IPS-18a (cell line): ENCODE measurements around the gene SIK2.

ENCODE experiments used
- H3K27ac ChIP-seq: one replicate; pipeline ENCODE4 v1.5.1; 2013; ENCODE audit warnings: low read length
- H3K27me3 ChIP-seq: one replicate; pipeline ENCODE4 v1.6.1; 2013; ENCODE audit warnings: mild to moderate bottlenecking, low read length; ENCODE audit not compliant: control insufficient read depth, insufficient read depth
- H3K36me3 ChIP-seq: one replicate; pipeline ENCODE4 v1.6.1; 2013; ENCODE audit warnings: low read depth, low read length; ENCODE audit not compliant: control insufficient read depth
- H3K4me1 ChIP-seq: one replicate; pipeline ENCODE4 v1.6.1; 2013; ENCODE audit warnings: low read depth, low read length; ENCODE audit not compliant: control insufficient read depth
- H3K4me3 ChIP-seq: one replicate; pipeline ENCODE4 v1.5.1; 2013; ENCODE audit warnings: low read length
- H3K9ac ChIP-seq: one replicate; pipeline ENCODE4 v1.6.1; 2013; ENCODE audit warnings: mild to moderate bottlenecking, low read length, moderate library complexity
- H3K9me3 ChIP-seq: one replicate; pipeline ENCODE4 v1.6.1; 2013; ENCODE audit warnings: low read depth, low read length; ENCODE audit not compliant: control insufficient read depth

Gene SIK2

GRCh38 chr11:111631024-111631665 lies 28.9 kb downstream of the SIK2 start:
- no peaks in the 10 kb centered on the region for H3K27me3 ChIP-seq
- H3K36me3 ChIP-seq, result no peaks in the 10 kb centered on the region
- peaks cover 3% of the 10 kb centered on the region for H3K4me1 ChIP-seq
- no peak overlapping the region for H3K27ac ChIP-seq
- no peak overlapping the region for H3K9ac ChIP-seq
- no peaks in the 10 kb centered on the region for H3K9me3 ChIP-seq
- H3K4me3 ChIP-seq, result no peak overlapping the region

- H3K36me3 ChIP-seq, result no peaks in the 10 kb centered on the region
- H3K9me3 ChIP-seq, result no peaks in the 10 kb centered on the region
- peaks cover 3% of the 10 kb centered on the region for H3K4me1 ChIP-seq
- no peak overlapping the region for H3K9ac ChIP-seq
- H3K4me3 ChIP-seq, result no peak overlapping the region
- no peaks in the 10 kb centered on the region for H3K27me3 ChIP-seq
- H3K27ac ChIP-seq, result no peak overlapping the region
Observed at GRCh38 chr11:111631666-111632039, 29.4 kb downstream of the SIK2 start.

- H3K27ac ChIP-seq, result no peak overlapping the region
- no peaks in the 10 kb centered on the region for H3K9me3 ChIP-seq
- no peaks in the 10 kb centered on the region for H3K36me3 ChIP-seq
- H3K4me3 ChIP-seq, result no peak overlapping the region
- no peaks in the 10 kb centered on the region for H3K27me3 ChIP-seq
- H3K9ac ChIP-seq, result no peak overlapping the region
- peaks cover 3% of the 10 kb centered on the region for H3K4me1 ChIP-seq
Observed at GRCh38 chr11:111632516-111633220, 30.4 kb downstream of the SIK2 start.

GRCh38 chr11:111633248-111633647 lies 31.0 kb downstream of the SIK2 start:
- H3K27me3 ChIP-seq, result no peaks in the 10 kb centered on the region

GRCh38 chr11:111633756-111634362 lies 31.6 kb downstream of the SIK2 start:
- Histone ChIP-seq H3K9ac (no peak overlapping the region), H3K4me1 (peaks cover 11% of the 10 kb centered on the region), H3K27ac (no peak overlapping the region), H3K36me3 (no peaks in the 10 kb centered on the region), H3K4me3 (no peak overlapping the region), H3K9me3 (no peaks in the 10 kb centered on the region), H3K27me3 (no peaks in the 10 kb centered on the region)

More at GRCh38 chr11:111633248-111633647, 31.0 kb downstream of the SIK2 start:
- Histone ChIP-seq H3K4me3 (no peak overlapping the region), H3K4me1 (peaks cover 9% of the 10 kb centered on the region), H3K27ac (no peak overlapping the region), H3K36me3 (no peaks in the 10 kb centered on the region), H3K9ac (no peak overlapping the region), H3K9me3 (no peaks in the 10 kb centered on the region)

- peaks cover 20% of the 10 kb centered on the region for H3K4me1 ChIP-seq
- no peak overlapping the region for H3K27ac ChIP-seq
- no peaks in the 10 kb centered on the region for H3K9me3 ChIP-seq
- H3K9ac ChIP-seq, result no peak overlapping the region
- no peaks in the 10 kb centered on the region for H3K27me3 ChIP-seq
- H3K4me3 ChIP-seq, result no peak overlapping the region
- no peaks in the 10 kb centered on the region for H3K36me3 ChIP-seq
Observed at GRCh38 chr11:111634981-111635705, 32.9 kb downstream of the SIK2 start.

- Histone ChIP-seq H3K4me1 (peaks cover 20% of the 10 kb centered on the region), H3K36me3 (no peaks in the 10 kb centered on the region), H3K9ac (no peak overlapping the region), H3K9me3 (no peaks in the 10 kb centered on the region), H3K27me3 (no peaks in the 10 kb centered on the region), H3K4me3 (no peak overlapping the region), H3K27ac (no peak overlapping the region)
Observed at GRCh38 chr11:111635706-111636045, 33.4 kb downstream of the SIK2 start.

- Histone ChIP-seq H3K36me3 (no peaks in the 10 kb centered on the region), H3K27me3 (no peaks in the 10 kb centered on the region), H3K4me1 (peaks cover 20% of the 10 kb centered on the region), H3K4me3 (no peak overlapping the region), H3K27ac (no peak overlapping the region), H3K9ac (no peak overlapping the region), H3K9me3 (no peaks in the 10 kb centered on the region)
Observed at GRCh38 chr11:111637885-111638284, 35.6 kb downstream of the SIK2 start.

- H3K4me3 ChIP-seq, result no peak overlapping the region
- H3K4me1 ChIP-seq, result peaks cover 20% of the 10 kb centered on the region
- no peak overlapping the region for H3K27ac ChIP-seq
- H3K36me3 ChIP-seq, result no peaks in the 10 kb centered on the region
- H3K27me3 ChIP-seq, result no peaks in the 10 kb centered on the region
- no peak overlapping the region for H3K9ac ChIP-seq
- no peaks in the 10 kb centered on the region for H3K9me3 ChIP-seq
Observed at GRCh38 chr11:111639226-111639925, 37.1 kb downstream of the SIK2 start.

GRCh38 chr11:111641339-111642015 lies 39.2 kb downstream of the SIK2 start:
- no peak overlapping the region for H3K27ac ChIP-seq
- H3K9me3 ChIP-seq, result no peaks in the 10 kb centered on the region
- H3K4me1 ChIP-seq, result peaks cover 17% of the 10 kb centered on the region
- no peak overlapping the region for H3K4me3 ChIP-seq
- H3K36me3 ChIP-seq, result no peaks in the 10 kb centered on the region
- H3K27me3 ChIP-seq, result no peaks in the 10 kb centered on the region
- H3K9ac ChIP-seq, result no peak overlapping the region

- H3K27me3 ChIP-seq, result no peaks in the 10 kb centered on the region
Observed at GRCh38 chr11:111642542-111642941, 40.3 kb downstream of the SIK2 start.

More at GRCh38 chr11:111642542-111642941, 40.3 kb downstream of the SIK2 start:
- Histone ChIP-seq H3K4me3 (no peak overlapping the region), H3K9ac (no peak overlapping the region), H3K36me3 (no peaks in the 10 kb centered on the region), H3K27ac (no peak overlapping the region), H3K4me1 (peaks cover 17% of the 10 kb centered on the region), H3K9me3 (no peaks in the 10 kb centered on the region)
